ENCODE measurements around the gene GUSB. TPM values are rescaled to one million over a fixed set of nuclear protein-coding genes. Genes with fewer than 3 reads are reported as not detected.
"Not testable (repeated sequence)": the region's sequence is repeated elsewhere in the genome, so short reads cannot be mapped to it uniquely, and the experiment has no call there.

The GUSB gene
- total and polyA plus RNA-seq, 2 donors (not counting 3 experiments of a cell fraction or from before 2014, with no cell fraction given) = 55.7 to 107 TPM

DNA sequence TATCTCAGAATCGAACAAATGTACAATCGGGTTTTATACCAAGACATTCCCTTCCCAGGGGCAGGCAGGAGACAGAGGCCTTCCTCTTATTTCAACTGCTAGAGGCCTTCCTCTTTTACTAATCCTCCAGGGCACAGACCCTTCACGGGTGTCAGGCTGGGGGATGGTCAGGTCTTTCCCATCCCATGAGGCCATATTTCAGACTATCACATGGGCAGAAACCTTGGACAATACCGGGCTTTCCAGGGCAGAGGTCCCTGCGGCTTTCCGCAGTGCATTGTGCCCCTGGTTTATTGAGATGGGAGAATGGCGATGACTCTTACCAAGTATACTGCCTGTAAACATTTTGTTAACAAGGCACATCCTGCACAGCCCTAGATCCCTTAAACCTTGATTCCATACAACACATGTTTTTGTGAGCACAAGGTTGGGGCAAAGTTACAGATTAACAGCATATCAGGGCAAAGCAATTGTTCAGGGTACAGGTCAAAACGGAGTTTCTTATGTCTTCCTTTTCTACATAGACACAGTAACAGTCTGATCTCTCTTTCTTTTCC lies 23.2 kb upstream of the GUSB start:
- intact Hi-C loops (cut with micrococcal nuclease); H3K36me3 ChIP-seq (ENCODE audit: control insufficient read depth in 2 of 2, extremely low read depth in 1 of 2, insufficient read depth in 2 of 2, low read length in 2 of 2); H2AFZ ChIP-seq (ENCODE audit: low read depth, low read length); H3K4me1 ChIP-seq (ENCODE audit: control insufficient read depth, extremely low read depth, insufficient read depth, low read length); CTCF ChIA-PET; POLR2A ChIA-PET; H4K20me1 ChIP-seq (replicated peaks; ENCODE audit: control insufficient read depth, extremely low read depth, insufficient read depth, low read length); H3K4me2 ChIP-seq (ENCODE audit: insufficient read depth, low read length); DNase-seq (ENCODE audit: low read depth, low spot score); H3K27me3 ChIP-seq (ENCODE audit: control insufficient read depth in 2 of 2, insufficient read depth in 2 of 2, low read length in 2 of 2); dilution Hi-C loops (cut with MboI; ENCODE audit: extremely low pct_ligation_motif_present, low sequenced_read_pairs); FAIRE-seq; H3K9me3 ChIP-seq (replicated peaks; ENCODE audit: control insufficient read depth, insufficient read depth, low read length); H3K79me2 ChIP-seq (ENCODE audit: control insufficient read depth, insufficient read depth, low read length); H3K9me1 ChIP-seq (replicated peaks; ENCODE audit: control insufficient read depth, extremely low read depth, insufficient read depth, low read length); H3K4me3 ChIP-seq (replicated peaks in 1 of 3; ENCODE audit: insufficient read depth in 1 of 3, low read depth in 1 of 3, low read length in 3 of 3); BruUV-seq (replicated peaks); H3K27ac ChIP-seq (ENCODE audit: insufficient read depth, low read depth, low read length); H3K9ac ChIP-seq (replicated peaks; ENCODE audit: extremely low read depth, insufficient read depth, low read length): not testable (repeated sequence)

GRCh38 chr7:66000823-66001417 lies 18.9 kb upstream of the GUSB start:
- POLR2A ChIA-PET = not testable (repeated sequence)

DNA sequence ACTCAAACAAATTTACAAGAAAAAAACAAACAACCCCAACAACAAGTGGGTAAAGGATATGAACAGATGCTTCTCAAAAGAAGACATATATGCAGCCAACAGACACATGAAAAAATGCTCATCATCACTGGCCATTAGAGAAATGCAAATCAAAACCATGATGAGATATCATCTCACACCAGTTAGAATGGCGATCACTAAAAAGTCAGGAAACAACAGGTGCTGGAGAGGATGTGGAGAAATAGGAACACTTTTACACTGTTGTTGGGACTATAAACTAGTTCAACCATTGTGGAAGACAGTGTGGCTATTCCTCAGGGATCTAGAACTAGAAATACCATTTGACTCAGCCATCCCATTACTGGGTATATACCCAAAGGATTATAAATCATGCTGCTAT lies 13.0 kb upstream of the GUSB start:
- BruUV-seq (replicated peaks) = not testable (repeated sequence)

More at GRCh38 chr7:66000823-66001417, 18.9 kb upstream of the GUSB start:
- H3K36me3 ChIP-seq (ENCODE audit: control insufficient read depth in 2 of 2, extremely low read depth in 1 of 2, insufficient read depth in 2 of 2, low read length in 2 of 2); intact Hi-C loops (cut with micrococcal nuclease); H3K27ac ChIP-seq (ENCODE audit: insufficient read depth, low read depth, low read length); H3K9me3 ChIP-seq (replicated peaks; ENCODE audit: control insufficient read depth, insufficient read depth, low read length); H3K79me2 ChIP-seq (ENCODE audit: control insufficient read depth, insufficient read depth, low read length); CTCF ChIA-PET; H3K9me1 ChIP-seq (replicated peaks; ENCODE audit: control insufficient read depth, extremely low read depth, insufficient read depth, low read length); DNase-seq (ENCODE audit: low read depth, low spot score); H3K4me2 ChIP-seq (ENCODE audit: insufficient read depth, low read length); H3K4me1 ChIP-seq (ENCODE audit: control insufficient read depth, extremely low read depth, insufficient read depth, low read length); H4K20me1 ChIP-seq (replicated peaks; ENCODE audit: control insufficient read depth, extremely low read depth, insufficient read depth, low read length); H3K4me3 ChIP-seq (replicated peaks in 1 of 3; ENCODE audit: insufficient read depth in 1 of 3, low read depth in 1 of 3, low read length in 3 of 3); dilution Hi-C loops (cut with MboI; ENCODE audit: extremely low pct_ligation_motif_present, low sequenced_read_pairs); BruUV-seq (replicated peaks); H3K27me3 ChIP-seq (ENCODE audit: control insufficient read depth in 2 of 2, insufficient read depth in 2 of 2, low read length in 2 of 2); H2AFZ ChIP-seq (ENCODE audit: low read depth, low read length); H3K9ac ChIP-seq (replicated peaks; ENCODE audit: extremely low read depth, insufficient read depth, low read length): not testable (repeated sequence)
- peak; percentile 62 for FAIRE-seq

More for the DNA sequence above, 13.0 kb upstream of the GUSB start:
- H4K20me1 ChIP-seq (replicated peaks; ENCODE audit: control insufficient read depth, extremely low read depth, insufficient read depth, low read length); H3K4me3 ChIP-seq (replicated peaks in 1 of 3; ENCODE audit: insufficient read depth in 1 of 3, low read depth in 1 of 3, low read length in 3 of 3); H3K9me1 ChIP-seq (replicated peaks; ENCODE audit: control insufficient read depth, extremely low read depth, insufficient read depth, low read length); H3K9ac ChIP-seq (replicated peaks; ENCODE audit: extremely low read depth, insufficient read depth, low read length); H3K9me3 ChIP-seq (replicated peaks; ENCODE audit: control insufficient read depth, insufficient read depth, low read length); CTCF ChIA-PET; H3K4me2 ChIP-seq (ENCODE audit: insufficient read depth, low read length); FAIRE-seq; dilution Hi-C loops (cut with MboI; ENCODE audit: extremely low pct_ligation_motif_present, low sequenced_read_pairs); H3K27ac ChIP-seq (ENCODE audit: insufficient read depth, low read depth, low read length); intact Hi-C loops (cut with micrococcal nuclease); H3K79me2 ChIP-seq (ENCODE audit: control insufficient read depth, insufficient read depth, low read length); H2AFZ ChIP-seq (ENCODE audit: low read depth, low read length); H3K27me3 ChIP-seq (ENCODE audit: control insufficient read depth in 2 of 2, insufficient read depth in 2 of 2, low read length in 2 of 2); H3K36me3 ChIP-seq (ENCODE audit: control insufficient read depth in 2 of 2, extremely low read depth in 1 of 2, insufficient read depth in 2 of 2, low read length in 2 of 2); DNase-seq (ENCODE audit: low read depth, low spot score); POLR2A ChIA-PET; H3K4me1 ChIP-seq (ENCODE audit: control insufficient read depth, extremely low read depth, insufficient read depth, low read length): not testable (repeated sequence)
